ENCODE data around the gene GPR35.
"Not testable (repeated sequence)": the region's sequence is repeated elsewhere in the genome, so short reads cannot be mapped to it uniquely, and the experiment has no call there.

Gene GPR35

DNA sequence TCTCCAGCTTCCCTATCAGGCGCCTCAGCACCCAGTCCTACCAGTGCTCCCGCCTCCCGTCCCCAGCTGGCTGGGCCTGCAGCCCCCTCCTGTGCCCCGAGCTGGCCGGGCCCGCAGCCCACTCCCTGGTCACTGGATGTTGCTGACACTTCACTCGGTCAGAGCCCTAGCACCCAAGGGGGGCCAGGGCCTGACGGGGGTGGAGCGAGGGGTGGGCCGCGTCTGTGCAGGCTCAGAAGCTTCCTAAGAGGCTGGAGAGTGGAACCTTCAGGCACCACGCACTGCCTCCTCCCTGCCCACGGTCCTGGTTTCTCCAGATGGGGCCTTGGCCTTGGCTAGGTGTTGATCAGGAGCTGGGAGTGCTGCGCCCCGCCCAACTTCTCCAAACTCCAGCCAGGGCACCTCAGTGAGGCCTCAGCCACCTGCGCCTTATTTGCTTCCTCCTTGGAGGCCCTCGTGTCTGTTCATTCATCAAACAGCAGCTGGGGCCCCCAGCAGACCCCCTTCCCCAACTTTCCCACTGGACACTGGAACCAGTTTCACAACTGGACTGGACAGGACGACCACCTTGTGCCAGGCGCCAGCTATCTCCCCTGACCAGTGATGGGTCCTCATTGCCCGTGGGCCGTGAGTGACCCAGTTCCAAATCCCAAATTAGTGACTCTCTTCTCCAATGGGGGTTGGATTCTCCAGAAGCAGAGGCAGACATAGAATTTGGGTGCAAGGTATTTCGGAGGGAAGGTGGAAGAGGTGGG lies 22.0 kb upstream of the GPR35 start:
- DNase-seq: no peak

DNA sequence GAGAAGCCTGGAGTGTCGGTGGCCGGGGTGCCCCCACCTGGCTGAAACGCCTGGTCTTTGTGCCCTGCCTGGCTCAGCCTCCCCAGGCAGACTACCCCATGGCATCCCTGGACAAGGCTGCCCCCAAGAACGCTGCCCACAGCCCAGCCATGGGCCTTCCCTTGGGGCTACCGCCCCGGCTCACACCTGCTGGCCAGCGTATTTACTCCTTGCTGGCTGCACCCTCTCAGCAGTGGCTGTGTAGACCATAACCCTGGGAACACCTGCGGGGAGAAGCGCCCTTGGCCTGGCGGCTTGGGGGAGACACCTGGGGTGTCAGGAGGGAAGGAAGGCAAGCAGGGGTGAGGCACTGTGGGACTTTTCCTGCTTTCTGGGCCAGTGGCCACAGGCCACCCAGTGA lies 21.4 kb upstream of the GPR35 start:
- DNase-seq: no peak

DNA sequence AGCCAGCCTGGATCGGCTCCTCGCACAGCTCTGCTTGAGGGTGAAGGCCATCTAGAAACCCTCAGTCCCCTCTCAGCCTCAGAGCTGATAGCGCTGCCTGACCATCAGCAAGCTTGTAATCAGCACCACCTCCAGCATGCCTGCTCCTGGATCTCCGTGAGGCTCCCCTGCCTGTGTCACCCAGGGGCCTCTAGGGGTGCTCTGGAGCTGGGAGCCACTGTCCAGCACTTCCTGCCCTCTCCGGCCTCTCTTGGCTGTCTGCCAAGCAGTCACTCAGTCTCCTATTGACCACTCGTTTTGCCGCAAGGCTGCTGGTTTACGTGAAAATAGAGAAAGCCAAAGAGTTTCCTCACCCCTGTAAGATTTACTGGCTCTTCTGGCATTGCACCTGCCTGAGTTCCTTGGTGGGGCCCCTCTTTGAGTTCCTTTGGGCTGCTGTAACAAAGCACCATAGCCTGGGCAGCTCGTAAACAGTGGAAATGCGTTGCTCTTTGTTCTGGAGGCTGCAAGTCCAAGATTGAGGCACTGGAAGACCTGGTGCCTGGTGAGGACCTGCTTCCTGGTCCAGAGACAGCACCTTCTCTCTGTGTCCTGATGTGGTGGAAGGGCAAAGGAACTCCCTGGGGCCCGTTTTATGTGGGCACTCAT lies 20.9 kb upstream of the GPR35 start:
- no peak for DNase-seq

DNA sequence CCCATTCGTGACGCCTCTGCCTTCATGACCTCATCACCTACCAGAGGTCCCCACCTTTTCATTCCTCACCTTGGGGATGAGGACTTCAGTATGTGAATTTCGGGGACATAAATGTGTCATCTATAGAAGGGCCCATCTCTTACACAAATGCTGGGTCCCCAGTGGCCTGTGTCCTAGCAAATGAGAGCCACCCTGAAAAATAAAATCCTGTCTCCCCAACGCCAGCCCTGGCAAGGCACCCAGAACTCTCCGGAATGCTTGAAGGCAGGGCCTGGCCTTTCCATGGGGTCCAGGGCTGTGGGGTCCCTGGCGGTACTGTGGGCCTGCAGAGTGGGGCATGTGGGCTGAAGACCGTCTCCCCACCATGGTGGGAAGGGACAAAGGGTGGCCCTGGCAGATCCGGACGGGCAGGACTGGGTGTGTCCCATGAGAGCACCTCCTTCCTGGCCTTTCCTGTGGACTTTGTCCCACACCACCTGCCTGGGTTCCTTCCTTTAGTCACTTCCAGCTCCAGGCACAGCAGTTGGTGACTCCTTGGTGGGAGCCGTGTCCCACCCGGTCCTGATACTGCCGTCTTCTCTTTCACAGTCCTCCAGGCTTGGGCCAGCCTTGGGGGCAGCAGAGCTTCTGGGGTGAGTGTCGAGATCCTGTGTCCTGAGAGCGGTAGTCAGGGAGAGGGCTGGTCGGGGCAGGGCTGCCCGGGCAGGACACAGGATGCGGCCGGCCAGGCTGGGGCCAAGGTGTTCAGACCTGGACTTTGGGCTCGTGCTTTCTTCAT lies 20.2 kb upstream of the GPR35 start:
- no peak for DNase-seq

DNA sequence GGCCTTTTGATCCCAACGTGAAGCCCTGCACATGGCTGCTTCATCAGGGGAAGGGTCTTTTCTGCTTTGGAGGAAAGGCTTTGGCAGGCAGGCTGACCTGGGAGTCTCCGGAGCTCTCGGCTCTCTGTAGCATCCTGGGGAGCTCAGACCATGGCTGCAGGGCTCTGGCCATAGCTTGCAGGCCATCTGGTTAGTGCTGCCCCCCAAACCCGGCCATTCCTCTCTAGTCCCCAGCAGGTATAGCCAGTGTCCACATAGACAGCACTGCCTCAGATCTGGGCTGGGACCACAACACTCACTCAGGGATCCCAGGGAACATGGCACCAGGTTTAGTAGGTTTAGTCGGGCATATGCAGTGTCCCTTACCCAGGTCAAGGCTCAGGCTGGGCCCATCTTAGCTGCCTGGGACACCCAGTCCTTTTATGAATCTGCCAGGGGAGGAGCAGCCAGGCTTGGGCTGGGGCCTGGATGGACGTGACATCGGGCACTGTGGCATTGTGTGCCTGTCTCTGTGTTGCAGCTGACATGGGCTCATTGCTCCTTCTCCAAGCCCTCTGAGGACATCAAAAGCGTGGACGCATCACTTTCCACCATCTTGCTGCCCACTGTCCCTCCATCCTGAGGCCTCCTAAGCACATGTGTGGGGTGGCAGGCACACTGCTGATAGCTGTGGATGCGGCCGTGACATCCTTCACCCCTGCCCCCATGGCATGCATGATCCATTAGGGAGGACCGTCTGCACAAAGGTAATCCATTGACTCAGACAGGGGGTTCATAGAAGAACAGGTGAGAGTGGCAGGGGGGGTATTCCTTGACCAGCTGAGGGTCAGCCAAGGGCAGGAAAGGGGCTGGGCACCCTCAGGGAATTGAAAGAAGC lies 19.2 kb upstream of the GPR35 start:
- no peak for DNase-seq

DNA sequence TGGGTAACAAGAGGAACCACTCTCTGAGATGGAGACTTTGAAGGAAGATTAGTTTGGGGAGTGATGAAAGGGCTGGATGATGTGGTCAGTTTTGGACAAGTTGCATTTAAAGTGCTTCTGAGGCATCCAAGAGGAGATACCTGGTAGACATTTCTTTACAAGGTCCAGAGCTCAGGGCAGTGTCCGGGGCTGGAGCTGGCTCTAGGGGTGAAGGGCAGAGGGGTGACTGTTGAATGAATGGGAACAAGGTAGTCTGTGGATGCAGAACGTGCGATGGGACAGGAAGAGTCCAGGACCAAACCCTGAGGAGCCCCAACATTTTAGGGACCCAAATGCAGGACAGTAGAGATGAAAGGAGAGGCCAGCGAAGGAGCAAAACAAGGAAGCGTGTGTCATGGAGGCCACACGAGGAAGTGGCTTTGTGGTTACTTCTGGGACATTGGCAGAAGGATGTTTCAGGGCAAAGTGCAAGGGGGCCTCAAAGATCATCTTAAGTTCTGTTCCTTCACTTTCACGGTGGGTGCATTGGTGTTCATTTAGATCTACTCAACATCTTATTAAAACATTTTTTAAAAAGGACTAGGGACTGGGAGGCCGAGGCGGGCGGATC lies 13.6 kb upstream of the GPR35 start:
- no peak for DNase-seq

DNA sequence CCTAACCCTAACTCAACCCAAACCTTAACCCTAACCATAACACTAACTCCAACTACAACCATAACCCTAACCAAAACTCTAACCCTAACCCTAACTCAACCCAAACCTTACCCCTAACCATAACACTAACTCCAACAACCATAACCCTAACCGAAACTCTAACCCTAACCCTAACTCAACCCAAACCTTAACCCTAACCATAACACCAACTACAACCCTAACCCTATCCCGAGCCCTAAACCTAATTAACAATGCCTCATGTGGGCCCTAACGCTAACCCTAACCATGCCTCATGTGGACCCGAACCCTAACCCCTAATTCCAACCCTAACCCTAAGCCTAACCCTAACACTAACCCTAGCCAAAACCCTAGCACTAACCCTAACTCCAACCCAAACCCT lies 11.5 kb upstream of the GPR35 start:
- no peak for DNase-seq

DNA sequence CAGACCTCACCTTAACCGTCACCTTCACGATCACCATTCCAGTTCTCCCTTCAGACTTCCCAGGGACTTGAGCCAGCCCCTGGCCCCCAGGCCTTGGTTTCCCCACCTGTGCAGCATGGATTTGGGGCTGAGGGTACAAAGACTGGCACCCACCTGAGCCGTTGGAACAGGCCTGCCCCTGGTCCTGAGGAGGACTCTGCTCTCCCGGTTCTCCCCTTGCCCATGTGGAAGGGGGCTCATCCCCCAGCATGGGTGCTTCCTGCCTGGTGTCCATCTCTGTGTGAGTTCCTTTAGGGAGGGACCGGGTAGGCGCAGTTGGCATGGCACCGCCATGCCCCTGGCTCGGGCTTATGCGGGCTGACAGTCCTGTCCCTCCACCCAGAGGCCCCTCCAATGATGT lies 10.9 kb upstream of the GPR35 start:
- no peak for DNase-seq

DNA sequence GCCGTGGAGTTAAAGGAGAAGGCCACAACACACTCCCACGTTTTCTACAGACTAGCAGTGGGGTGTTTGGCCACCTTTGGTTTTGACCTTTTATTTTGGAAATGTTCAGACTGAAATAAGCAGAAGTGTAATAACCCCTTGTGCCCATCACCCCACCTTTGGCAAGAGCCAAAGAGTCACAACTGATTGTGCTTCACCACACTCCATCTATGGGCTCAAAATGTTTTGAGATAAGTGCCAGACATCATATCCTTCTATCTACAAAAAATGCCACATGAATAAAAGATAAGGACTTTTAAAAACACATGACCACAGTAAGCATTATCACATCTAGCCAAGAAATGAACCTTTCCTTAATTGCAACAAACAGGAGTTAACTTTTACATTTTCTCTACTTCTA lies 9.9 kb upstream of the GPR35 start:
- no peak for DNase-seq

DNA sequence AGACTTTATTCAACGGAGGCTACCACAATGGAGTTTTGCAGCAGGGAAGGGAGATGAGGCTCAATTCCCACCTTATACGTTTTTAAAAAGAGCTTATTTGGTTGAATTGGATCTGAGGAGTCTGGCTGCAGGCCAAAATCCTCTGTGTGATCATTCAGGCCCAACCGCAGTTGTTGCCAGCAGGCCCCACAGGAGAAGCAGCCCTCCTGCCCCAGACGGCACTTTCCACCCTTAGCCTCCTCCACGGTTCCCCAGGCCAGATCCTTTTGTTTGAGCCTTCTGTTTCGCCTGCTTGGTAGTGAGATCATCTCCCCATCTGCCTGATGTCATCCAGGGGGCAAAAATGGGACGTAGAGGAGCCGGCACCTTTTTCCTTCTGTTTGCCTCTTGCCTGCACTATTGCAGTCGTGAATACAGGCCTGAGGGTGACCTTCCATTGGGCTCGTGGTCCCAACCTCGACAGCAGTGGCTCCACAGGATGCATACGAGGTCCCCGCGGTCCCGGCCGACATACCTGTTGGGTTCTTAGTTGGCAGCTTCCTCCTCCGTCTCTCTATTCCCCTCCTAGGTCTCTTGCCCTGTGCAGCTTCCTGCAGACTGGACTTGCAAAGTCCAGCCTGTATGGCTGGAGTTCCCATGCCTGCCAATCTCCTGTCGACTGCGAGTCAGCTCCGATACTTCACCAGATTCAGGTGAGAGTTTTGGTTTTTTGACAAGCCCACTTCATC lies 9.3 kb upstream of the GPR35 start:
- no peak for DNase-seq

DNA sequence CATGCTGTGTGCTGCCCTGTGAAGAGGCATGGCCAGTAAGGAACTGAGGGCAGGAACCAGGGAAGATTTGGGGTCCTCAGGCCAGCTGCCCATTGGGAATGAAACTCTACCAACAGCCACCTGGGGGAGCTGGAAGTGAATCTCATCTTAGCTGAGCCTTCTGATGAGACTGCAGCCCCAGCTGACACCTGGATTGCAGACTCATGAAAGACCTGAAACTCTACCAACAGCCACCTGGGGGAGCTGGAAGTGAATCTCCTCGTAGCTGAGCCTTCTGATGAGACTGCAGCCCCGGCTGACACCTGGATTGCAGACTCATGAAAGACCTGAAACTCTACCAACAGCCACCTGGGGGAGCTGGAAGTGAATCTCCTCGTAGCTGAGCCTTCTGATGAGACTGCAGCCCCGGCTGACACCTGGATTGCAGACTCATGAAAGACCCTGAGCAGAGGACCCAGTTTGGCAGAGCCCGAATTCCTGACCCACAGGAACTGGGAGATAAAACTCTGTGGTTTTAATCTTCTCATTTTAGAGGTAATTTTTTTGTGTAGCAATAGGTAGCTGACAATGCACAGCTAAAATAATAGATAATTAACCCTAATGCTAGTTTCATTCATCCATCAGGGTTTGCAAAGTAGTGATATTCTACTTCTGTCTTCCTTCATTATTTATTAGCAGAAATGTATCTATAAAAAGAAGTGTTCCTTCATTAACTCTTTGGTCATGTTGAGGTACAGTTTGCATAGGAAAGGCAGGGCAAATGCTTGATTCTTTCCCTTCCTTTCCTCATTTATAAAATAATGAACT lies 8.2 kb upstream of the GPR35 start:
- DNase-seq: not testable (repeated sequence)

DNA sequence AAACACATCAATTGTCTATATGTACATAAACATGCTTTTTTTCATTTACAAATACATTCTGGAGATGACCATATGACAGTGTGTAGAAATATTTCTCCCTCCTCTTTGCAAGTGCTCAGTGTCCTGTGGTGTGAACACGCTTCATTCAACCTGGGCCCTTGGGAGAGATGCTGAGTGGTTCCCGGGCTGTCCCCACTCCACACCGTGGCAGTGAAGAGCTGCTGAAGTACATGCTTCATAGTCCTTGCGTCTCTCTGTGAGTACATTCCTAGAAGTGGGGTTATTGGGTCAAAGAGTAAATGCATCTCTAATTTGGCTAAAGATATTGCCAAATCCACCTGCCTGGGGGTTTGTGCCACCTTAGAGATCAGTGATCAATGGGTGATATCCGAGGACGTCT lies 6.5 kb upstream of the GPR35 start:
- DNase-seq: no peak

DNA sequence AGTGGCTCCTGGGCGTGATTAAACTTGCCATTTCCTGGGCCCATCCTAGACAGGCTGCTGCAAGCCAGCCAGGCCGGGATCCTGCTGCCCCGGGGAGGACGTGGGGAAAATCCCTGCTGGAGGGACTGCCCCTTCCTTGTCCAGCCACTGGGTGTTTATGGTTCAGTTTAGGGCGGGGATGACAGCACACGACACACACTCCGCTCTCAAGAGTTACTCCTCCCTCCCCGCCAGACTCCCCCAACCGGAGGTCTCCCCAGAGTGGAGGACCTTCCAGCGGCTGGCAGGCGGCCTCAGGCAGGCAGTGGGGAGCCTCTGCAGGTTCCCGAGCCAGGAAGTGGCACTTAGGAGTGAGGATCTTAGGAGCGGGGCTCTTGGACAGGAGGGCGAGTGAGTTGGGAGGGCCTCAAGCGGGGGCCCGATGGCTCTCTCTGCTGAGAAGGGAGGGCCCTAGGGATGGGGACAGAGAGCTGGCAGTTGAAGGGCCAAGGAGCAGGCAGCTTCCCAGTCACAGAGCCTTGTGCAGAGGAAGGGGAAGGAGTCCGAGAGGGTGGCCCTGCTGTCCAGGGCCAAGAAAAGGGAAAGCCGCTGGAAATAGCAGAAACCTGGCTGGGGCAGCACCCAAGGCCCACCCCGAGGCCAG lies 5.7 kb upstream of the GPR35 start:
- no peak for DNase-seq

DNA sequence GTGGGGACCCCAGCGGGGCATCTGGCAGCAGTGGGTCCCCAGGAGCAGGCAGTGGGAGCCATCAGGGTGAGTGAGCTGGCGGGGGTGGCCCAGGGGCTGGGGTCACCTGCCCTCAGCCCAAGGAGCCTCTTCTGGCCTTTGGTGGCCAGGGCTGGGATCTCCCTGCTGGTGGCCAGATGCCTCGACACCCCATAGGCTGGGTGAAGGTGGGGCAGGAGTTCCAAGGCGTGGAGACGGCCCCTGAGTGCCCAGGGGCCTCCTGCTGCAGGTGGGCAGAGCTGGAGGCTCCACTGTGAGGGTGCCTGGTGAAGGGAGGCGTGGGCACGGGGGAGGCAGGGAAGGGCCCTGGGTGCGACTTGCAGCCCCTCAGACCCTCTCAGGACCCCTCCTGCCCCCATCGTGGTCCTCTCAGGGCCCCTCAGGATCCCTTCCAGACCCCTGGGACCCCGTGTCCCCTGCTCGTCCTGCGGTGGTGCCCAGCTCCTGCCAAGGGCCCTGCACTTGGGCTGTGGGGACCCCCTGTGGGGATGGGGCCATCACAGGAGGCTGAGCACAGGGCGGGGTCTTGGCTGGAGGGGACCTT lies 5.0 kb upstream of the GPR35 start:
- DNase-seq: no peak

DNA sequence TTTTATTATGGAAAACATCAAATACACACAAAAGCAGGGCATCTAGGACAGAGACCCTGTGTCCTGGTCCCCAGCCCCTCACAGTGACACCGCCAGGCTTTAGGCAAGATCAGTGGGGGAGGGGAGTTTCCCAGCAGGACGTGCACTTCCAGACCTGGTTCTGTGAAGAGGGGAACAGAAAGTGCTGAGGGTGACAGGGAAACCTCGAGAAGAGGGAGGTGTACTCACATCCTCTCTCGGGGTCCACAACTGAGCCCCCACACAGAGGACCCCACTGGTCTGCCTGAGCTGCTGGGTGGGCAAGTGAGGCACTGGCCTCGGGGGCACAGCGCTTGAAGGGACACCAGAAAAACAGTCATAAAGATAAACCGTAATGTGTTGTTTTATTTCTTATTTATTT lies 4.4 kb upstream of the GPR35 start:
- no peak for DNase-seq

DNA sequence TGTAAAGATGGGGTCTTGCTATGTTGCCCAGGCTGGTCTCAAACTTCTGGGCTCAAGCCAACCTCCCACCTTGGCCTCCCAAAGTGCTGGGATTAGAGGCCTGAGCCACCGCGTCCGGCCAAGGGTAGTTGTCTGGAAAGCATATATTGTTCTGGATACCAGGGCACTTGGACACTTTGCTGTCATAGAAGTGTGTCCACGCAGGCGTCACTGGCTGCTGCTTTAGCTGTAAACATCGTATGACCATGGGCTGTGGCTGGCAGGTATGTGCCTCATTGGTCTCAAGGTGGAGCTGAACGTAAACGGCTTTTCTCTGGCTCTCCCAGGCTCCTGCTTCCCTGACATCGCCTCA lies 3.2 kb upstream of the GPR35 start:
- no peak for DNase-seq

DNA sequence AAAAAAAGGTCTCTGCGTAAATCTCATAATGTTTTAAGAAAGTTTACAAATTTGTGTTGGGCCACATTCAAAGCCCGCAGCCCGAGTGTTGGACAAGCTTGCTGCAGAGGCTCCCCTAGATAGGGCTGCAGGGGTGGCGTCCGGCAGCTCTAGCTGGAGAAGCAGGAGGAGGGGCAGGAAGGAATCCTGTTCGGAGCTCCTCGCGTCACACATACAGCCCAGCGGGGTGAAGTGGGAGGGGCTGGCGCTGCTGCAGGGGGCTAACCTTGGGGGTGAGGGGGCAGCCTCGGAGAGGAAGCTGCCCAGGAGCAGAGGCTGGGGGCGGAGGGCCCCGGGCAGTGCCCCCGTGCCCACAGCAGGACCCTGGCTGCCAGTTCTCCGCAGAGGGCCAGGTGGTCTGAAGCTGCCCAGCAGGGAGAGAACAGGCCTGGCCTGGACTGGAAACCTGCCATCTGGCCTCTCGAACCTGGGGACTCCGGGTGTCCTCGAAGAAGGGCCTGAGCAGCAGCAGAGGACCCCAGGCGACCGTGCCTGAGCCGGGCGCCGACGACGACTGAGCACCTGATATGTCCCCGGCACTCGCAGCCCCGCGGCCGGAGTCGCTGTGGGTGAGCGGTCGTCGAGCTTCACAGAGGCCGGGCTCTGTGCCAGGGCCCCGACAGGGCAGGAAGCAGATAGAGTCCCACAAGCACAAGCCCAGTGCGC lies 2.6 kb upstream of the GPR35 start:
- DNase-seq: peak; percentile 34

DNA sequence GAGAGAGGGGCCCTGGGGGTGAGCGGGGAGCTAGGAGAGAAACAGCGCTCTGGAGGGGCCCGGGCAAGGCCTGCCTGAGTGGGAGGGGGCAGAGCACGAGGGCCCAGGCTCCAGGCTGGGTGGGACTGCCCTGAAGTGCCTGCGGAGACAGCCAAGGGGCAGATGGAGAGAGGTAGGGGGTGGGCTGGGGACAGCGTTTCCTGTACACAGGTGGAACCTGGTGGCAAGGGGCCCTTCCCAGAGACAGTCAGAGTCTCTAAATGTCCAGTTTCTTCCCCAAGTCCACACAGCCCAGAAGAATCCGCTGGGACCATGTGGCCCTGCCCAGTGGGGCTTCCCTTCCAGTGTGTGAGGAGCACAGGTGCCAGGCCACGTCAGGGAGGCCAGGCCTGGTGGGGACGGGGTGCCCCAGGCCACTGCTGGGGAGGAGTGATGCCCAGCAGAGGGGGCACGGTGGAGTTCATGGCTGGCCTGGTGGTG lies 1.7 kb upstream of the GPR35 start:
- no peak for DNase-seq
